COLO829 (cell line): ENCODE data around the gene ZNF446.
"Not testable (repeated sequence)": the region's sequence is repeated elsewhere in the genome, so short reads cannot be mapped to it uniquely, and the experiment has no call there.

Experiments
- DNase-seq: peaks from one replicate; pipeline ENCODE4 v3.0.0; 2012; ENCODE audit warnings: low spot score

ZNF446 gene

DNA sequence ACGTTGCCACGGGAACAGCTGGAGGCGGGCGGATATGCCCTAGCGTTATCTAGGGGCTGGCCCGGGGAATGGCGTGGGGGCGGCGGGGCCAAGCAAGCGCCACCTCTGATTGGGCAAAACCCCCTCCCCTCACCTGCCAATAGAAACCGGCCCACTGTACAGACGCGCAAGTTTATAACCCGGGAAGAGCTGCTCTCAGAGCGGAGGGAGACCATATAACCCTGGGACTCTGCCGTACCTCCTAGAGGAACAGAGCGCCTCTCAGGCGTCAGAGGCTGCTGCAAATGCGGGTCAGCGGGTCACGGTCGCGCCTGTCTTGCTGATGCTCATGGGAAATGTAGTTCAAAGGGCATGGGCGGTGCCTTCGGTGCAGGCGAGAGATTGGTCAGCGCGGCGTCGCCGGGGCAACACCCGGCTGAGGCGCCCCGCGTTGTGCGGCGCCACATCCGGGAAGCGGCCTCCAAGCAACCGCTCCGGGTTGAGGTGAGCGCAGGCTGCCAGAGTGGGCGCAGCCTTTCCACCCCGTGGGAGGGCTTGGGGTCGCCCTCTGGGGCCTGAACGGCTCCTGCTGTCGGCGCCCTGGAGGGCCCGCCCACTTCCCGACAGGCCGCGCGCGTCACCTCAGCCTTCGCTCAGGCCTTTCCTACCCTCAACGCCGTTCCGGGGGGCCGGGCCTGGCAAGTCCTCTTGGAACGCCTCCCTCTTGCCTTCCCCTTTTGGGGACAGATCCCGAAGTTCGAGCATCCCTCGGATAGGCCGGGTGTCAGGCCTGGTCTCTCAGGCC is at the start of gene ZNF446:
ZNF446 (plus strand) TSS at position 639 of the 784 bp plus-strand sequence. CDS start 867 bp downstream, outside the sequence.
- DNase-seq: peak; percentile 94

DNA sequence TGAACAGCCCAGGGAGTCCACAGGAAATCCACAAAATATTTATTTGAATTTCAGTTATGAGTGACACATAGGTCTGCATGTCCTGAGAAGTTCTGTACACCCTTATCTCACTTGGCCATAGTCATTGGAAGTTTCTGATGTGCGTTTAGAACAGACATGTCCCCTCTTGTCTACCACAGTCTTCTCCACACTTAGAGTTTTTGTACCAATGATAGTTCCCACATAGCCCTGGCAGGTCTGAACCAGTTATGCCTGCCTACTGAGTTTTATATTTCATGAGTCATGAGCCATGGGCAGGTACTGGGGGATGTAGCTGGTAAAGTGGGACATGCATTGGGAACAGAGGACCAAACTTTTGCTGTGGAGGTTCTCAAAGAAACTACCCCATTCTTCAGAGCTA is 47.5 kb upstream of the ZNF446 start:
- DNase-seq: no peak

DNA sequence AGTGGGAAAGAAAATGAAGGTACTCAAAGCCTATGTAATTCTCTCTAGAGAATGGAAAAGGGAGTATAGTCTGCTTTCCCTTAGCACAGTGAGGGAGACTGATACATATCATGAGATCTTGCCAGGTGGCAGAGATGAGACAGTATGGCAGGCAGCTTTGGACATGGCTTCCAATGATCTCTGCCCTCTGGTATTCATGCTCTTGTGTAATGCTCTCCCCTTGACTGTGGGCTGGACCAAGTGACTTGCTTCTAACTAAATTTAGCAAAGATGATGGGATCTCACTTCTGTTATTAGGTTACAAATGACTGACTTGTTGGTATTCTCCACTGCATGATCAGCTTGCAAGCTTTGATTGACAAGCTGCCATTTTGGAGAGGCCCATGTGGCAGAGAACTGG is 46.4 kb upstream of the ZNF446 start:
- no peak for DNase-seq

DNA sequence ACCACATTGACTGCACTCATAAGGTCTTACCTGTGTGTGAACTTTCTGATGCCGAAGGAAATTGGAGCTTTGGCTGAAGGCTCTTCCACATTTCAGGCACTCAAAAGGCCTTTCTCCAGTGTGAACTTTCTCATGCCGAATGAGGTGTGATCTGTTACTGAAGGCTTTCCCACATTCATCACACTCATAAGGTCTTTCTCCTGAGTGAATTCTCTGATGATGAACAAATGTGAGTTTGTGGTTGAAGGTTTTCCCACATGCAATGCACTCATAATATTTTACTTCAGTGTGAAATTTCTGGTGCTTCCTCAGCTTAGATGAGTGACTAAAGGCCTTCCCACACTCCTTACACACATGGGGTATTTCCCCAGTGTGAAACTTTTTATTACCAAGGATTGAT is 41.9 kb upstream of the ZNF446 start:
- no peak for DNase-seq

DNA sequence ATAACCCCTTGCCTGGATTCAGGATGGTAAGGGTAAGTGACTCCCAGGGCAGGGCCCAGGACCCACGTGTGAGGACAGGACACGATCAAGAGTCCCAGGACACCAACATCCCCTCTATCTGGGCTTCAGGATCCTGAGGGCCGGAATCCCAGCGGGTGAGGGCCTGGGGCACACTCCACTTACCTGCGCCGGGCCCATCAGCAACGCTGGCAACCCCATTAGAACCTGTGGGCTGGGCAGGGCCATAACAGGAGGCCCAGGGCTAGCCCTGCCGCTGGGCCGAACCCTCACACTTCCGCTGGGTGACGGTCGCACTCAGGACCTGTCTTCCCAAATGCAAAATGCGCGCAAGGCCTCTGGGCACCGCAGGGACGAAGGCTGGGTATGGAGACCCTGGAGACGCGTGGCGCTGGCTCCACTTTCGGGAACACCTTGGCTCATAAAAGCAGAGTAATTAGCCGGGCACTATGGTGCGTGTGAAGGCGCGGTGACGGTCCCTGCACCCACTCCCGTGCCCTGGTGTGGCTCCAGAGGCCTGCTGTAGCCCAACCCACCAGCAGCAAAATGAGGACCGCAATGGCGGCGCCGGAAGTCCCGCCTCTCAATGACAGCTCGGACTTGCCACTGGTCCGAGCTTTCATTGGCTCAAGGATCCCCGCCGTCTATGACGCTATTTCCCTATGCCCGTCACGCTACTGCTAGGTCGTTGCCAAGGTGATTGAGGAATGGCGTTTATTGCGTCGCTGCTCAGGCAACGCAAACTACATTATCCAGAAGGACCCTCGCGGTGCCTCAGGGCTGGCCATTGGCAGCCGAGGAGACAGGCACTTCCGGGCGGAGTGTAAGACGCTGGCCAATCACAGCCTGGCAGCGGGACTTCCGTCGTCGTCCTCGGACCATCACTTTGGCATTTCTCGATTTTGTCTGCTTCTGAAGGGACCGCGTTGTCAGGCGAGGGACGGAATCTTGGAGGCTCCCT is 36.3 kb upstream of the ZNF446 start, which contains the start of gene ZNF132:
ZNF132 (minus strand) TSS at position 578 of the 979 bp plus-strand sequence; CDS start at position 246, 332 bp downstream.
- DNase-seq: no peak

DNA sequence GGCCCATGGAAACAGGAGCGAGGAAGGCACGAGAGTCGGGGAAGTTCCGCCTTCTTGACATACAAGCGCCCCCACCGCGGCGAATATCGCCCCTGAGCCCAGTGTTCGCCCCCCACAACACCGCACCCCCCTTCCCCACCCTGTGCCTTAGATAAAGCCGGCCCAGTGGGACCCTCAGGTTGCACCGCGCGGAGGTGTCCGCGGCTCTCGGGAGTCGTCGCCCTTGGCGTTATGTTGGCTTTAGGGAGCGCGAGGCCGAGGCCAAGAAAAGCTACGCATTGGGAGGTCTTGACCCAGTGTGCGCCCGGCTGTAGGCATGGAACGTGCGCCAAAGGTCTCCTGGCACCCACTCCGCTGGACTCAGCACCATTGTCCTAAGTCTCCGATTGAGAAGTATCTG is 35.6 kb upstream of the ZNF446 start:
- no peak for DNase-seq

DNA sequence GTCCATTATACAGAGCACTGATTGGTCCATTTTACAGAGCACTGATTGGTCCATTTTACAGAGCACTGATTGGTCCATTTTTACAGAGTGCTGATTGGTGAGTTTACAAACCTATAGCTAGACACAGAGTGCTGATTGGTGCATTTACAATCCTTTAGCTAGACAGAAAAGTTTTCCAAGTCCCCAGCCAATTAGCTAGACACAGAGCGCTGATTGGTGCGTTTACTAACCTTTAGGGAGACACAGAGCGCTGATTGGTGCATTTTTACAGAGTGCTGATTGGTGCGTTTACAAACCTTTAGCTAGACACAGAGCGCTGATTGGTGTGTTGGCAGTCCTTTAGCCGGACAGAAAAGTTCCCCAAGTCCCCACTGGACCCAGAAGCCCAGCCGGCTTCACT is 33.2 kb upstream of the ZNF446 start:
- not testable (repeated sequence) for DNase-seq

DNA sequence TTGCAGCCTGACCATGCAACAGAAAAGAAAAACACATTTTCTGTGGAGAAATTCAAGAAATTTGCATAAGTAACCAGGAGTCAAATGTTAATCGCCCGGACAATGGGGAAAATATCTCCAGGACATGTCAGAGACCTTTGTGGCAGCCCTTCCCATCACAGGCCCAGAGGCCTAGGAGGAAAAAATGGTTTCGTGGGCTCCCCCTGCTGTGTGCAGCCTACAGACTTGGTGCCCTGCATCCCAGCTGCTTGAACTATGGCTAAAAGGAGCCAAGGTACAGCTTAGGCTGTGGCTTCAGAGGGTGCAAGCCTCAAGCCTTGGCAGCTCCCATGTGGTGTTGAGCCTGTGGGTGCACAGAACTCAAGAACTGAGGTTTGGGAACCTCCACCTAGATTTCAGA is 27.3 kb upstream of the ZNF446 start:
- not testable (repeated sequence) for DNase-seq

DNA sequence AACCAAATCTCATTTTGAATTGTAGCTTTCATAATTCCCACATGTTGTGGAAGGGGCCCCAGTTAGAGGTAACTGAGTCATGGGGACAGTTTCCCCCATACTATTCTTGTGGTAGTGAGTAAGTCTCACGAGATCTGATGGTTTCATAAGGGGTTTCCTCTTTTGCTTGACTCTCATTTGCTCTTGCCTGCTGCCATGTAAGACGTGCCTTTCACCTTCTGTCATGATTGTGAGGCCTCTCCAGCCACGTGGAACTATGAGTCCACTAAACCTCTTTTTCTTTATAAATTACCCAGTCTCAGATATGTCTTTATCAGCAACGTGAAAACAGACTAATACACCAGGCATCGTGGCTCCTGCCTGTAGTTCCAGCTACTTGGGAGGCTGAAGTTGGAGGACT is 26.2 kb upstream of the ZNF446 start:
- DNase-seq: not testable (repeated sequence)

DNA sequence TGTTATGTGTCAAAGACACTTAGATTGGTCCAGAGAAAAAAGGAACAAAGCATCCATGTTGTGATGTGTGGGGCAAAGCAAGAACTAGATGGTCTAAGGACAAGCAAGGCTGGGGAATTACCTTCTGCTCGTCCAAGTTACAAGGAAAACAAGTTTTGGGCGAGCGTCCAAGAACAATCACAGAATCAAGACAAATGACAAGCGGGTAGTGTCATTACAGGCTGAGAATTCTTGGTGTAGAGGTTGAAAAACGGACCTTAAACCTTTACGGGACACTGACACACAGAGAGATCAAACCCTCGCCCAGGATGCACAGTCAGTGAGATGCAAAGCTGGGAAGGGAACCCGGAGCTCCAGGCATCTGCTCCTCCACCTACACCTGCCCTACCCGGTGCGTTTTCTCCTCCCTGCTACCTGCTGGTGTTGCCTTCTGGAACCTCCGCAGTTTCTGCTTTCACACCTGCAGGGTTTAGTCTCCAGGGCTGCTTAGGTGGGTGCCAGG is 25.2 kb upstream of the ZNF446 start:
- DNase-seq: no peak

DNA sequence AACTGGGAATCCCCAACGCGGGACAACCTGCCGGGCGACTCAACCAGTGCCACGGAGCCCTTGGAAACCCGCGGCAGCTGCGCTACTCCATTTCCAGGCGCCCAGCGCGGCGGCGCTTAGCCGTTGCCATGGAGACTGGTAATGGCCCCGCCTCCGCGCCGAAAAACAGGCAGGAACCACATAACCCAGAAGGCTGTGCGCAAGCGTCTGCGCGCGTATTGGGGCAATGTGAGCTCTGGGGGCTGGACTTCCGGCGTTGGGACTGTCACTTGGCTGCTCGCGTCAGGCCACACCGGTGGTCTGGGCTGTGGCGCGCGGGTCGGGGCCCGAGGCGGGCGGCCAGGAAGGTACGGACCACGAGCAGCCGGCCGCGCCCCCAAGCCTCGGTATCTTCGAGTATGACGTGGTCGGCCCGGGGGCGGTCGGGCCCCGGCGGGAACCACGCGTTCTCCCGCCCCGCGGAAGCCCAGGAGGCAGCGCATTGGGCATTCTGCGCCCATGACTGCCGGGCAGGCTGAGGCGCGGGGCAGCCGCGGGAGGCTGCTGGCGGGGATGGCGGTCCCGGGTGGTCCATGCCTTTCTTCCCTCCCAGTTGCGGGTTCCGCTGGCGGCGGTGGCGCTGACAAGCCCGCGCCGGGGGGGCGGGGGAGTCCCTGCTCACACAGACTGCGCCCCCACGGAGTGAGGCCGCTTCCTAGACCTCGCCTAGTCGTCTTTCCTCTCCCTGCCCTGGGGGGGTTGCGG is 24.6 kb upstream of the ZNF446 start, which contains the start of gene ZNF324B:
ZNF324B (plus strand) TSS at position 265 of the 744 bp plus-strand sequence. CDS start 2,080 bp downstream, outside the sequence.
- peak; percentile 98 for DNase-seq

DNA sequence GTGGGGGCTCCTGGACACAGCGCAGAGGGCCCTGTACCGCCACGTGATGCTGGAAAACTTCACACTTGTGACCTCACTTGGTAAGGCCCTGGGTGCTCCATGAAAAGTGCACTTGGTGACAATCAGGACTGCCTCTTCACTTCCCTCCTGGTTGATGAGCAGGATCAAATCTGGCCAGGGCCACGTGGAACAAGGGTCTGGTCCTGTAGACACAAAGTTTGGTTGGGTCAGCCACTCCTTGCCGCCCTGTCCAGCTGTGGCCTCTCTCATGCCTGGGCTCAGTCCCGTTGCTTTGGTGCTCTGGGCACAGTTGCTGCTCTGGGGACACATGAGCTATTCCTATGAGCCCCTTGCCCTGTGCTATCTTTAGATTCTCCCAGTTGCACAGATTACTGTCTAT is 22.4 kb upstream of the ZNF446 start:
- DNase-seq: no peak

DNA sequence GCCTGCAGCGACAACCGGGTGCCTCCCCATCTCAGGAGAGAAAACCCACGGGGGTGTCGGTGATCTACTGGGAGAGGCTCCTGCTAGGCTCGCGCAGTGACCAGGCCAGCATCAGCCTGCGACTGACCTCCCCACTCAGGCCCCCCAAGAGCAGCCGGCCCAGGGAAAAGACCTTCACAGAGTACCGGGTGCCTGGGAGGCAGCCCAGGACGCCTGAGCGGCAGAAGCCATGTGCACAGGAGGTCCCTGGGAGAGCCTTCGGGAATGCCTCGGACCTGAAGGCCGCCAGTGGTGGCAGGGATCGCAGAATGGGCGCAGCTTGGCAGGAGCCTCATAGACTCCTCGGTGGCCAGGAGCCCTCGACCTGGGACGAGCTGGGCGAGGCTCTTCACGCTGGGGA is 20.8 kb upstream of the ZNF446 start:
- no peak for DNase-seq

DNA sequence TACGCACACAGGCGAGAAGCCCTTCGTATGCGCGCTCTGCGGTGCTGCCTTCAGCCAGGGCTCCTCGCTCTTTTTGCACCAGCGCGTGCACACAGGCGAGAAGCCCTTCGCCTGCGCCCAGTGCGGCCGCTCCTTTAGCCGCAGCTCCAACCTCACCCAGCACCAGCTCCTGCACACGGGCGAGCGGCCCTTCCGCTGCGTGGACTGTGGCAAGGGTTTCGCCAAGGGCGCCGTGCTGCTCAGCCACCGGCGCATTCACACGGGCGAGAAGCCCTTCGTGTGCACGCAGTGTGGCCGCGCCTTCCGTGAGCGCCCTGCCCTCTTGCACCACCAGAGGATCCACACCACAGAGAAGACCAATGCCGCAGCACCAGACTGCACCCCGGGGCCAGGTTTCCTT is 20.0 kb upstream of the ZNF446 start:
- DNase-seq: no peak

DNA sequence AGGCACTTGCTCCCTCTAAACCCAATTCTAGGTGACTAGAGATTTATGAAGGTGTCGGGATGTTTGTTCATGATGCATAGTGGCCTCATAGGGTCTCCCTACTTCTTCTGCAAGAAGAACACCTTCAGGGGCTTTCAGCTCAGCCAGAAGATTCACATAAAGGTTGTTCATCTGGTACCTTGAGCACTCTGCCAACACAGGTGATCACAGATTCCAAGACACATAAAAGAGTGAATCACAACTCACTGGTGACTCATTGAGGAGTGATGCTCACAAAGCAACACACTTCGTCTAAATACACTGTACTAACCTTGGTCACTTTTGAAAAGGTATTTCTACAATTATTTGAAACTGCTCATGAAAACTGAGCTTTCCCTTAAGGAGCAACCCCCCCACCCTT is 16.1 kb upstream of the ZNF446 start:
- DNase-seq: no peak

DNA sequence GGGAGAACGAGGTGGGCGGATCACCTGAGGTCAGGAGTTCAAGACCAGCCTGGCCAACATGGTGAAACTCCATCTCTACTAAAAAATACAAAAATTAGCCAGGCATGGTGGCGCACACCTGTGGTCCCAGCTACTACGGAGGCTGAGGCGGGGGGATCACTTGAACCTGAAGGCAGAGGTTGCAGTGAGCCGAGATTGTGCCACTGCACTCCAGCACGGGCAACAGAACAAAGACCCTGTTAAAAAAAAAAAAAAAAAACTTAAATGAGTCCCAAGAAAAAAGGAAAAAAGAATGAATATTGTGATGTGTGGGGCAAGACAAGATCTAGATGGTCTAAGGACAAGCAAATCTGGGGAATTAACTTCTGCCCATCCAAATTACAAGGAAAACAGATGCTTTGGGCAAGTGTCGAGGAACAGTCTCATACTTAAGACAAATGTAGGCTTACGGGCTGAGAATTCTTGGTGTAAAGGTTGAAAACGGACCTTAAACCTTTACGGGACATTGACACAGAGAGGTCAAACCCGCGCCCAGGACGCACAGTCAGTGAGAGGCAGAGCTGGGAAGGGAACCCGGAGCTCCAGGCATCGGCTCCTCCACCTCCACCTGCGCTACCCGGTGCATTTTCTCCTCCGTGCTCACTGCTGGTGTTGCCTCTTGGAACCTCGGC is 9.9 kb upstream of the ZNF446 start:
- no peak for DNase-seq

DNA sequence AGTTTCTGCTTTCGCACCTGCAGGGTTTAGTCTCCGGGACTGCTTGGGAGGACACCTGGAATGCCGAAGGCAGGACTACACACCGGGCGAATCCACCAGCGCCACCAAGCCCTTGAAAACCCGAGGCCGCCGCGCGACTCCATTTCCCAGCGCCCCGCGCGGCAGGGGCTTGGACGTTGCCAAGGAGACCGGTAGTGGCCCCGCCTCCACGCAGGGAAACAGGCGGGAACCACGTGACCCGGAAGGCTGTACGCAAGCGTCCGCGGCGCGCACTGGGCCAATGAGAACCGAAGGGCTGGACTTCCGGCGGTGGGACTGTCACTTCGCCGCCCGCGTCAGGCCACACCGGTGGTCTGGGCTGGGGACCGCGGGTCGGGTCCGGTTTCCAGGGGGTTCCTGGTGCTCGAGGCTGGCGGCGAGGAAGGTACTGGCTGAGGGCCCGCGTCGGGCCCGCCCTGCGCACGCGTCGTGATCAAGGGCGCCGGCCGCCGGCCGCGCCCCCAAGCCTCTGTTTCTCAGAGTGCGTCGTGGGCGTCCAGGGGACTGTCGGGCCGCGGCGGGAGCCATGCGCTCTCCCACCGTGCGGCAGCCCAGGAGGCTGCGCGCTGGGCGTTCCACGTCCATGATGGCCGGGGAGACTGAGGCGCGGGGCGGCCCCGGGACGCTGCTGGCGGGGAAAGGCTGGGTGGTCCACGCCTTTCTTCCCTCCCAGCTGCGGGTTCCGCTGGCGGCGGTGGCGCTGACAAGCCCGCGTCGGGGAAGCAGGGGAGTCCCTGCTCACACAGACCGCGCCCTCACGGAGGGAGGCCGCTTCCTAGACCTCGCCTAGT is 9.2 kb upstream of the ZNF446 start, which contains the start of gene ZNF324:
ZNF324 (plus strand) TSS at position 321 of the 830 bp plus-strand sequence. CDS start 2,106 bp downstream, outside the sequence.
- peak; percentile 97 for DNase-seq

DNA sequence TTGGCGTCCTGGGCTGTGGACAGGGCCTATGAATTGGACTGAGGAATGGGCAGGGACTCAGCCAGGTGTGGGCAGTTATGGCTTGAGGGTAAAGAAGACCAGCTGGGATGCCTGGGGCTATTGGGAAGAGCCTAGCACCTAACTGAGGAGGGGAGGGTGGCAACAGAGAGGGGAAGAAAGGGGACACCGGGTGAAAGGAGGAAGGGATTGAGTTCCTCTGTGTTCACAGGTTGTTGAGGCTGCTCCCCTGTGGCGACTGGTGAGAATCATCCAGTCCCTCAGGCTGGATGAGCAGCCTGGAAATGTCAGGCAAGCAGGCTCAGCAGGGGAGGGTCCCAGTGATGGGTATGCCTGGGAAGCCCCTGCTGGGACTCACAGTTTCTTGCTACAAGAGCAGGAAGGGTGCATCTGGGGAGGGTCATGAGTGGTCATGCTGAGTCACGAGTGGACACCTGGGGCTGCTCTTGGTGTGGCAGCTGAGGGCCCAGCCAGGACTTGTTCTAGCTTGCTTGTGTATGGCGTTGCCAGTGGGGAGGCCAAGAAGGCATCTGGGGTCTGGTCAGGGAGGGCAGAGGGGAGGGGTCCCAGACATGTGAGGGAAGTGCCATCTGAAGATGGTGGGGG is 7.8 kb upstream of the ZNF446 start:
- DNase-seq: no peak

DNA sequence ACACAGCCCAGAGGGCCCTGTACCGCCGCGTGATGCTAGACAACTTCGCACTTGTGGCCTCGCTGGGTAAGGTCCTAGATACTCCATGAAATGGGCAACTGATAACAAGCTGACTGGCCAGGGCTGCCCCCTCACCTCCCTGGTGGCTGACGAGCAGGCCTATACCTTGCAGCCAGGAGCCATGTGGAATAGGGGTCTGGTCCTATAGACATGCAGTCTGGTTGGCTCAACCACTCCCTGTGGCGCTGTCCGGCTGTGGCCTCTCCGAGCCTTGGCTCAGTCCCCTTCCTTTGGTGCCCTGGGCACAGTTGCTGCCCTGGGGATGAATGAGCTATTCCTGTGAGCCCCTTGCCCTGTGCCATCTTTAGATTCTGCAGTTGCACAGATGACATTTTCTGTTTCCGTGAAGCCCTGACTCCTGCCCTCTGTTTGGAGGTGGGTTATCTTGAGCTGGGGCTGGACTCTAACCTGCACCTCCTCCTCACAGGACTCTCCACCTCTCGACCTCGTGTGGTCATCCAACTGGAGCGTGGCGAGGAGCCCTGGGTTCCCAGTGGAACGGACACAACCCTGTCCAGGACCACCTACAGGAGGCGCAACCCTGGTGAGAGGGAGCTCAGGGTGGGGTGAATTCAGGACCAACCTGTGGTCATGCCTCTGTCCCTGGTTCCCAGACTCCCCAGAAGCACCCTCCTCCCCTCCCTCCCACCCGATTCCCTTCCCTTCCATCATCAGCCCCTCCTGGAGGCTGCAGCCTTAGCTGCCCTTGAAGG is 6.7 kb upstream of the ZNF446 start:
- DNase-seq: no peak
